Stimulated activated CD4-positive, alpha-beta T cell treated with anti-CD3 and anti-CD28 coated beads, Interleukin-1b, Interleukin-23, amount 100 ng/mL, for 24 hours (primary cell): ENCODE results near the gene ATP5F1E.
"Not testable (repeated sequence)": the region's sequence is repeated elsewhere in the genome, so short reads cannot be mapped to it uniquely, and the experiment has no call there.

ENCODE experiments used
- DNase-seq, 4 experiments: peaks; one replicate each; pipeline ENCODE4 v3.0.0-alpha.2; 2020; ENCODE audit warnings: low read depth in 4 of 4, low spot score in 1 of 4

Gene ATP5F1E

DNA sequence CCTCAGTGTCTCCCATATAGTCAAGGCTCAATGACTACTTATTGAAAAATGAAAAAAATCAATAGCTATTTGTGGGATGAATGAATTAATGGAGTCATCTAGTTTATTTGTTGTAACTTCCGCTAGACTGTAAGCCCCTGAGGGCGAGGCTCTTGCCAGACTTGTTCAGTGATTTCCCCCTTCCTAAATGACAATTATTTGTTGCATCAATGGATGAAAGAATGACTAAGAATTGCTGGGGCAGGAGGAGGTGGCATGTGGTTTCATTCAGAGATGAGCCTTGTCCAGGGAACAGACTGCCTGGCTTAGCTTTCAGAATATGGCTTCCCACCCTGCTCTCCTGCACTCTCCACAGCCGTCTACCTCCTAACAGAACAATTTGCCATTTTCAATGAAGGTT lies 11.6 kb upstream of the ATP5F1E start:
- no peak for DNase-seq

DNA sequence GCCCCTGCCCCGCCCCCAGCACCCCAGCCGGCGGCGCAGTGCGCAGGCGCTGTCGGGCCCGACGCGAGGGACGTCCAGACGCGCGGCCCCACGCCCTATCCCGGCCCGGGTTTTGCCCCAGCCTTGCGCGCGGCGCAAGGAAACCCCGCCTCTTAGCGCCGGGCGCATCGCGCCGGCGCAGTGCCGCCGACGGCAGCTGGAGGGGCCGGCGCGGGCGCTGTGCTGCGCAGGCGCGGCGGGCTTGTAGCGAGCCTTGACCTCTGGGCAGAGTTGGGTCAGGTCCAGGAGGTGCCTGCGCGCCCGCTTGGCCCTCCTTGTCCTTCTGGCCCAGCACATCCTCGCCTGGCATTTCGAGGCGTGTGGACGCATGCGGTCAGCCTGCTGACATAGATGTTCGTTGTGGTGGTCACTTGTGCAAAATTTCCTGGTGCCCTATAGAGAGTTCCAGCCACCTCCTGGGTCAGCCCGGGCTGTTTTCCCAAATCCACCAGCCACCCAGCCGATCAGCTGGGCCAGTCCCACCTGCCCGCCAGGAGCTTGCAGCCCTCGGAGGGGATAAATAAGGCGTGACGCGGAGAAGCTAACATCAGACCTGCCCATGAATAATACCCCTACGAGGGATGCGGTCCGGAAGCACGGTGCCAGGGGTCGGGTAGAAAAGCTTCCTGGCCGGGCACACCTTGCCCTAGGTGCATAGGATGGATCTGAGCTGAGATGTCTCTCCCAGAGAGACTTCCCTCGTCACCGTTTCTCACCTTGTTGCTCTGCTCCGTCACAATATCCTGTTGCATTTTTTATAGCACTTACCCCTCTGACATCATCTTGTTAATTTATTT lies 10.9 kb upstream of the ATP5F1E start:
- DNase-seq: peak; percentile 81 to 94 (median 92)

DNA sequence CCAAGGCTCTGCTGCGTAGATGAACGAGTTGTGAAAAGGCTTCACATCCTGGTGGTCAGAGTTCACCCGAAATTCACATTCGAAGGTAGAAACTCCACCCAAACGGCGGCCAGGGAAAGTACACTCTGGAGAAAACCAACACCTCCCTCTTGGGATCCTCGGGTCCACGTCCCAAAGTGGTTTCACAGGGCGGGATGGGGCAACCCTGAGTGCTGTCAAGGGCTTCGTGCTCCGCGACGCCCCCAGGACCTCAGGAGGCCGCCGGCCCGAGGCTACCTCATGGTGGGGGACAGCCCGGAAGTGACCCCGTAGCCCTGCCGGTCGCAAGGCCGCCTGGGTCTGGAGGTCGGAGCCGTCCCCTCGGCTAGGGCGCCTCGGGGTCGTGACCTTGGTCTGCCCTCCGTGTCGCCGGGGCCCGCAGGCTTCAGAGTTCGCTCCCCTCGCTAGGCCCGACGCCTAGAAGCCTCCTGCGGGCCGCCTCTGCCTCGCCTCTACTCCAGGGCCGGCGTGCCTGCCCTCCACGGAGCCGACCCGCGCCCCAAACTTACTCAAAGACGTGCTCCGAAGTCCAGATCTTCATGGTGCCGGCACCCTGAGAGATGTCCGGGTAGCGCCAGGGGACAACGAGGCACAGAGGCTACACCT lies 10.1 kb upstream of the ATP5F1E start, which contains the start of gene PRELID3B:
Gene PRELID3B, minus strand, starts transcription at position 636 of the 645 bp plus-strand sequence. Its CDS starts 56 bp downstream, at position 580.
- DNase-seq: no peak

DNA sequence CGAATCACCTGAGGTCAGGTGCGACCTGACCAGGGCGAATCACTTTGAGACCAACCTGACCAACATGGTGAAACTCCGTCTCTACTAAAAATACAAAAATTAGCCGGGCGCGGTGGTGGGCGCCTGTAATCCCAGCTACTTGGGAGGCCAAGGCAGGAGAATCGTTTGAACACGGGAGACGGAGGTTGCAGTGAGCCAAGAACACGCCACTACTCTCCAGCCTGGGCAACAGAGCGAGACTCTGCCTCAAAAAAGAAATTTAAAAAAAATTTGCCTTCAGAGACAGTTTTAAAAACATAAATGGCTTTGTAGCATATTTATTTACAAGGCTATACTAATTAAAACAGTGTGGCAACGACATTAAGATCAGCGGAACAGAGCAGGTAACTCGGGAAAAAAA lies 9.4 kb upstream of the ATP5F1E start:
- not testable (repeated sequence) for DNase-seq

DNA sequence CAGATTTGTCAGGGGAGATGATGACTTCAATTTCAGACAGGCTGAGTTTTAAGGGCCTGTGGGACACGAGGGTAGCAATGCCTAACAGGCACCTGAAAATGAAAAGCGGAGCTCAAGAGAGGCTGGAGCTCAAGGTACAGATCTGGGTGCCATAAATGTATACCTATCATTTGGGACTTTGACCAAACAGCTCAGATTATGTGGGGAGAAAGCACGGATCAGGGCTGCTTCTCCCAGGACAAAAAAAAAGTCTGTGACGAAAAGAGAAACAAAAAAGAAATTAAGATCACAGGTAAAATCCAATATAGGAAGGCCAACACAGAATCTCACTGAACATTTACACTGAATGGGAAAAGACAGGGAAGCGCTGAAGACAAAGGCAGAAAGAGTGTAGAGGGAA lies 8.5 kb upstream of the ATP5F1E start:
- no peak for DNase-seq

DNA sequence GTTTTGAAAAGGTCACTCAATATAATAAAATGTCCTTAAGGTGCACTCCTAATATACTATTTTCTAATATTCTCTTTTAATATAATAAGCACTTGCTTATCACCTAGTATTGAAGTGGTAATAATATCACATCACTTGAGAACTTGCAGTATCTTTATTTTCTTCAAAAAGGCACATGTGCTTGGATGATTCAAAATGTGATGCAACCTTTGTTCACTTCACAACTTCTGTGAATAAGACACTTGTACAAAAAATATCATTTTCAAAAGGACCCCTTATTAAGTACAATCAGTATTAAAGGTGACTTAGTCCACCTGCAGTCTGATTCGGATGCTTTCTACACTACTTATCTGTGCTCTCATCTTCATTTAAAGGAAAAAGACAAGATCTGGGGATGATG lies 7.1 kb upstream of the ATP5F1E start:
- no peak for DNase-seq

DNA sequence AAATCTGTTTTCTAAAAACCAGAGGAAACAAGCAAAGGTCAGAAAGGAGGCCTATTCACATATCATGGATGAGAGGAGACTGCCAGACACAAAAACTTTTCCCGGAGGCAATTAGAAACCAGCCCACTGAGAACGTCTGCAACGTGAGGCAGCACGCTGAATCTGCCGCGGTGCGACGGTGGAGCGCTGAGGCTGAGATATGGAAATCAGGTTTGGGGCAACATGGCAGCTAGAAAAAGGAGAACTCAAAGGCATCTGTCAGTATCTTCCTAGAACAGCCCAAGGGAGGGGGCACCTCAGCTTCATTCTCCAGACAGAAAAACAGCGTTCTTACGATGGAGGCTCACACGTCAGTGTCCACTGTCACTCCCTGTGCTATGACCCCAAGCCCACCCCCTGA lies 5.3 kb upstream of the ATP5F1E start:
- DNase-seq: no peak

DNA sequence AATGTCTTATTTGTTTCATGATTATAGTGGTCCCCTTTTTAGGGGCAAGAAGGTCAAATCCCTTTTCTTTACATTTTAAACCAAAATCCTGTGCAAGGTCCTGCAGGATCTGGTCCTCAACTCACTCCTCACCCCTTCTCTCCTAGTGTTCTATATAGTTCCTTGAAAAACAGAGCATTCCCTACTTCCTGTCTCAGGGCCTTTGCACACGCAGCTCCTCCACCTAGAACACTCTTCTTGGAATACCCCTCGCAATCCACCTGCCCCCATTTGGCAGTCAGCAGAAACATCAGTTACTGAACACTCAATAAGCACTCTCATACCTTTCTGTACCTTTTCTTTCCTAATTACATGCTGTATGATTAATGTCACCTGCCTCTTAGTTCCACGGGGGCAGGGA lies 3.2 kb upstream of the ATP5F1E start:
- DNase-seq: no peak

DNA sequence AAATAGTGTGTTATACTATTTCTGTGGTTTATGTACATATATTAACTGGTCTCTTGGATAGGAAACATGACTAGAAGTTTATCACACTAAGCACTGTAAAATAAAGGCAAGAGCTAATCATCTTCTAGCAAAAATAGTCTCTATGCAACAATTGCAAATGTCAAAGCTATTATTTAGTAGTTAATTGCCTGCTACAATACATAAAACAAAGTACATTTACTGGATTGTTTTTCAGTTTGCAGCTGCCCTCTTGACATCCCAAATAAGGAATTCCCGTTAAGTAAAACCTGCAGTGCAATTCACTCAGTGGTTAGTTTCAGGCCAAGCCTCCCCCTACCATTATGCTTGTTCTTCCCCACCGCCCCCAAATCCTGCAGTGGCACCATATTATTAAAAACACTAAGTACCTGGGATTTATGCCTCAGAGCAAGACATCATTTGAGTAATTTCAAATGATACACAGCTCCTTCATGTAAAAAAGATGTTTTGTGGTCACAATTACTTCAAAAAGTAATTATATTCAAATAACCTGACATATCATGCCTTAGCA lies 1.6 kb upstream of the ATP5F1E start:
- DNase-seq: no peak

DNA sequence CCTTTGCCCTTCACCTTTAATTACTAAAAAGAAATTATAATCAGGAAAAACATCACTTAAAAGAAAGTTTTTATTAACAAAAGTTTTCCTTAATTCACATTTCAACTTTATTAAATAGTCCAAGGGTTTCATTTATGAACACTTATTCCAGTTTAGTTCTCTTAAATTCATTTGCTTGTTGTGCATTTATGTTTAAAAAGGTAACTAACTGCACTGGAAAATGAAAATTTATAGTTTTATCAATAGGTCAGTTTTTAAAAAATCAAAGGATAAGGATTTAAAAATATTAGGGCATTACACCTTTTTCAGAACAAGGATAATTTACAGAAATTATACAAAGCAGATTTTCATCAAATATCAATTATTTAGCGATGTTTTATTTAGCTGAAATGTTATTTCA lies 958 bp upstream of the ATP5F1E start:
- no peak for DNase-seq

DNA sequence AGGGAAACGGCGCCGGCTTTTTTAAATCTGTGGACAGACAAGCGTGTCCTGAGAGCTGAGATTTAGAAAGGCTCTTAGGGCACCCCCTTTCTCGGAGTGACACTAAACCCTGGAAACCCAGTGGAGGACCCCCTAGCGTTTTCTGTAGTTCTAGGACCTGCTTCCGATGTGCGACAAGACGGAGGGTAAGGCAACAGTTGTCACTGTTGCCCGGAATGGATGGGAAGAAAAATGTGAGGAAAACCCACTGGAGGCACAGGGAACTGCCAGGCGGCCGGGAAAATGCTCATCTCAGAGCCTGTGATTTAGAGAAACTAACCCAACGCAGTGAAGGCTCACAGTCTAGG lies 551 bp upstream of the ATP5F1E start:
- no peak for DNase-seq

DNA sequence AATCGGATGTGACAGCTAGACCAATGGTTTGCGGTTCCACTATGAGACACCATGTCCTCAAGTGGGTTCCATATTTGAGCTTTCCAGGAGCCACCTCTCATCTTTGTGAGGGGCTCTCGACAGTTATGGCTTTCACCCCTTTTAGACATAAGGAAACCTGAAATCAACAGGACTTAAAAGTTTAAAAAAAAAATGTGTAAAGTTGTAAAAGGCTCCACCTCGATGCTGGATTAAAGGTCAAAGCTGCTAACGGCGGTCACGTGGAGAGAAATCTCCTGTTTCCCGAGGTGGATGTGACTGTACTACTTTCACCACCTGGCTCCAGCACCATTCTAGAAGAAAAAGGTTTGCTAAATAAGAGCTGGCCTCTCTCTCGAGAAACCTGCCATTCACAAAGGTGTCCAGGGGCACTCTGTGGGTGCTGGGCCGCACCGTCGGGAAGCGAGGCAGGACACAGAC lies 542 bp downstream of the ATP5F1E start:
- DNase-seq: no peak

DNA sequence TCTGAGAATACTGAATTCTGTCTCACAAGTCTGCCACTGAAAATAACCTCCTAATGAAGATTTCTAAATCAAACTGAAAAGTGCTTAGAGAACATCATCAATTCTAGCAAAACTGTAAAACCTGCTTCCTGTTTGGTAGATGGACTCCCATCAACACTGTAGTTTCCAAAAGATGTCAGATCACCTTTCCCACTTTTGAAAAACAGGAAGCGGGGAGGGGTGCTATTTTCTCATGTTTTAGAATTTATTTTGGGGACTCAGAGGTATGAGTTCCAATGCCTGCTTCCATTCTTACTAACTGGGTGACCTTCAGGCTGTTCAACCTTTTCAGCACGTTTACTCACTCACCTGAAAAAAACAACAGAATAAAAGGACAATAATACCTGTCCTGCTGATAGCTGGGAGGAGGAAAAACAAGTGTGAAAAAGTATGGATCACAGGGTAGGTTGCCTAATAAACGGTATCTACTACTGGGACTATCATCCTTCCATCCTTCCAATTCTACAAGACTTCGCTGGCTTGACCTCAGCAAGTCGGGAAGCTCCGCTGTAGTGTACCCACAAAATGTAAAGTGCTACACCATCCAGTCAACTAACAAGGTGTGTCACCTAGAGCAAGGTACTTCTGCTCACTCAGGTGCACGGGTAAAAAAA lies 1.1 kb downstream of the ATP5F1E start:
- no peak for DNase-seq

DNA sequence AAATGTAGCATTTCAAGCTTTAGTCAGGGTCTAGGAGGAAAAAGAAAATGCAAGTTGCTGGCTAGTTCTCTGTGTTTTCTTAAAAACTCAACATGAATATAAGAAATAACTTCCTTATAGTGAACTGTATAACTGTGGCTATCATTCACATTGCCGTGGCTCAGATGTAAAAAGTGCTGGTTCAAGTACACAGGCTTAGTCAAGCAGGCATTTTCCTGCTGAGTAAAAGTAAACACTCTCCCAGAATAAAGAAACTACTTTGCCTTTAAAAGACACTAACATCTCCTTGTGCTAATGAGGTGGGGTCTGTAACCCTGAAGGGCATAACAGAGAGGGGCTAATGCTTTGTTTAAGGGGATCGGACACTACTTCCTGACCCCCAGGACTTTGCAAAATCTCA lies 3.3 kb downstream of the ATP5F1E start:
- no peak for DNase-seq

DNA sequence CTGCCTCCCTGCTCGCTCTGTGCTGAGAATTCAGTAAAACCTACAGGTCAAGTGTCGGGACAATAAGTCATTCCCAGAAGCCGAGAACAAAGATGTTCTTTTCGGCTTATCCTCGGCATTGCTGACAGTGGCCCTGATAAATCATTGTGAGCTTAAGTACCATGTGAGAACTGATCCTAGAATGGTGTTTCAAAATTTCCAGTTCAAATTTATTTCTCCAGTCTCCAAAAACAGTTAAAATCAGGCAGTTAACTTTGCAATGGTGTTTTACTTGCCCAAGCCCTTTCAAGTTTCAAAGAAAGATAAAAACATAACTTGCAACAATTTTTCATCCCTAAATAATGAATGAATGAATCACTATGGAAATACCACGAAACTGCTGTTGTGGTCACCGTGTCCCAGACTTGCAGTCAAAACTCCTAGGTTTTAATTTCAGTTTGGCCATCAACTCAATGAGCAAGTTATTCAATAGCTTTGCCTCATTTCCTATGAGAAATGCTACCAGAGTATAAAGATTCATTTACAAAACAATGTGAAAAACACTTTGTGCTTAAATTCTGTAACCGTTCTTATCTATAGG lies 4.3 kb downstream of the ATP5F1E start:
- DNase-seq: no peak

DNA sequence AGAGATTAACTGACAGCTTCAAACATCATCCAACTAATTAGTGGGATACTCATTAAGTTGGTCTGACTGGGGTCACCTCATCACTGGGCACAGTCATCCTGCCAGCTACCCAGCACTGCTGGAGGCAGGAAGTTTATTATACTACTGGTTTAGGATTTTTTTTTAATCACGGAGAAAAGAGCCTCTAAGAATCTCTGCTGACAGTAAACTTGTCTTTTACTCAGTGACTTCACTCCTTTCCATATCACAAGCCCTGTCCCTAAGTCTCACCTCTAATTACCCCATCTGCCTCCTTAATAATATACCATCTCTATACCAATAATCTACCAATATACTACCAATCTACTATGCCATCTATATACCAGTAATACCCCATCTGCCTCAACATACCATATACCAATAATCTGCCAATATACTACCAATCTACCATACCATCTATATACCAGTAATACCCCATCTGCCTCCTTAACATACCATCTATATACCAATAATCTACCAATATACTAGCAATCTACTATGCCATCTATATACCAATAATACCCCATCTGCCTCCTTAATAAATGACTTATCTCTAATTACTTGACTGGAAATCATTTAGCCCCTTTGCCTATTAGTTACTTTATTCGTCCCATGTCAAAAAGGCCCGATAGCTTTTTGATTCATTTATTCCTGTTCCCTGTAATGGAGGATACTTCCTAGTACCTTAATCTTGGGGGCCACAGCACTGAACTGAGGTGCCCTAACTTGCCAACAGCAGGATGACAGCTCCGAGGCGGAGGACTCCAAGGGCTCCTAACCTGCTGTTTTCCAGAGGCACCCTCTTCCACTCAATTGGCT lies 5.0 kb downstream of the ATP5F1E start:
- no peak for DNase-seq

DNA sequence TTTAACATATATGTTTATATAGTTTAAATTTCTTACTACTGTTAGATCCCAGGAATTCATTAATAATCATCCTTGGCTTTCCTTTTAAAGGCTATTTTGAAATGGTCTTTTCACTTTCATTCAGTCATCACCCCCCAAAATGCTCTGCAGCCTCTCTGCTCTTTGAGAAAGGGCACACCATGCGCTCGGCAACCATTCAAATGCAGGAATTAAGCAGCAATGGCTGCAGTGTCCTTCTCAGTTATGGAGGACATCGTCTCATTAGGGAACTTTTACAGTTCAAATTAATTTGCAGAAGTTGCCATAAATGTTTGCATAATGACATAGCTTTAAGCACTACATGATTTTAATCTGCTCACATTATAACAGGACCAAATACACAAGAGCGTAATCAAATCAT lies 6.6 kb downstream of the ATP5F1E start:
- DNase-seq: no peak

DNA sequence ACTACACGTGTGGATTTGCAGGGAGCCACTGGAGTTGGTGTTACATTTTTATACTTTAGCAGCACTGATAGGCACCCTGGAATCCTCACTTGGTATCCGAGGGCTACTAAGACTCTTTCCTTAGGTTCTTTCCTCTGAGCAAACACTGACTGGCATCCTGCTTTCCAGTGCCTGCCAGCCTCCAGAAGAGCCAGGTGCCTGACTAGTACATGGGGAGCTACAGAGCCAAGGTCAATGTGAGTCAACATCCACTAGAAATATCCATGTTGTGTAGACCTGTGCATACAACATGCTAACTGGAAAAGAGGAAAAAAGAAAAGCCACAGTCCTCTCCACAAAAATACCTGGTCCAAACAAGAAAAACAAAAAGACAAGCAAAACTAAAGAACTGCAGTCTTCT lies 7.0 kb downstream of the ATP5F1E start:
- no peak for DNase-seq

DNA sequence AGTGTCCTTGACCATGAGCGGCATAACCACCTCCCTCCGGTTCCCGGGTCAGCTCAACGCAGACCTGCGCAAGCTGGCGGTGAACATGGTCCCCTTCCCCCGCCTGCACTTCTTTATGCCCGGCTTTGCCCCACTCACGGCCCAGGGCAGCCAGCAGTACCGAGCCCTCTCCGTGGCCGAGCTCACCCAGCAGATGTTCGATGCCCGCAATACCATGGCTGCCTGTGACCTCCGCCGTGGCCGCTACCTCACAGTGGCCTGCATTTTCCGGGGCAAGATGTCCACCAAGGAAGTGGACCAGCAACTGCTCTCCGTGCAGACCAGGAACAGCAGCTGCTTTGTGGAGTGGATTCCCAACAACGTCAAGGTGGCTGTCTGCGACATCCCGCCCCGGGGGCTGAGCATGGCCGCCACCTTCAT lies 8.0 kb downstream of the ATP5F1E start:
- DNase-seq: no peak

DNA sequence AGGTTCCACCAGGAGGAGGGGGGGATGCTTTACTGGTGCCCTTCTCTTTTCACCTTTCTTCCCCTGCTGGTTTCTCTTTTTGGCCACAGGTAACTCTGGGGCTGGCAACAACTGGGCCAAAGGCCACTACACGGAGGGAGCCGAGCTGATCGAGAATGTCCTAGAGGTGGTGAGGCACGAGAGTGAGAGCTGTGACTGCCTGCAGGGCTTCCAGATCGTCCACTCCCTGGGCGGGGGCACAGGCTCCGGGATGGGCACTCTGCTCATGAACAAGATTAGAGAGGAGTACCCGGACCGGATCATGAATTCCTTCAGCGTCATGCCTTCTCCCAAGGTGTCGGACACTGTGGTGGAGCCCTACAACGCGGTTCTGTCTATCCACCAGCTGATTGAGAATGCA lies 8.5 kb downstream of the ATP5F1E start:
- DNase-seq: no peak

DNA sequence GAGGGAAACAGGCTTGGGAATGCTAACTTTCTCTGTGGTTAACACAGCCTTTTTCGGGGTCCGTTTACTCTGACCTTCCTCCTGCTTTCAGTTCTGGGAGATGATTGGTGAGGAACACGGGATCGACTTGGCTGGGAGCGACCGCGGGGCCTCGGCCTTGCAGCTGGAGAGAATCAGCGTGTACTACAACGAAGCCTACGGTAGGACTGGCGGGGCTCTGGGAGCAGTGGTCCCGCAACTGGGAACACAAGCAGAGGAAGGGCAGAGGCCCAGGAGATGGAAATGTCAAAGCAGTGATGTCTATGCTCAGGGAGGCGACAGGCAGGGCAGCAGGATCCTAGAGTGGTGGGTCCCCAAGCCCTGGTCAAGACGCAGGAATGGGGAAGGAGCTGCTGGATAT lies 9.4 kb downstream of the ATP5F1E start:
- DNase-seq: no peak
